ENCODE results near the gene SH3TC1.

DNA sequence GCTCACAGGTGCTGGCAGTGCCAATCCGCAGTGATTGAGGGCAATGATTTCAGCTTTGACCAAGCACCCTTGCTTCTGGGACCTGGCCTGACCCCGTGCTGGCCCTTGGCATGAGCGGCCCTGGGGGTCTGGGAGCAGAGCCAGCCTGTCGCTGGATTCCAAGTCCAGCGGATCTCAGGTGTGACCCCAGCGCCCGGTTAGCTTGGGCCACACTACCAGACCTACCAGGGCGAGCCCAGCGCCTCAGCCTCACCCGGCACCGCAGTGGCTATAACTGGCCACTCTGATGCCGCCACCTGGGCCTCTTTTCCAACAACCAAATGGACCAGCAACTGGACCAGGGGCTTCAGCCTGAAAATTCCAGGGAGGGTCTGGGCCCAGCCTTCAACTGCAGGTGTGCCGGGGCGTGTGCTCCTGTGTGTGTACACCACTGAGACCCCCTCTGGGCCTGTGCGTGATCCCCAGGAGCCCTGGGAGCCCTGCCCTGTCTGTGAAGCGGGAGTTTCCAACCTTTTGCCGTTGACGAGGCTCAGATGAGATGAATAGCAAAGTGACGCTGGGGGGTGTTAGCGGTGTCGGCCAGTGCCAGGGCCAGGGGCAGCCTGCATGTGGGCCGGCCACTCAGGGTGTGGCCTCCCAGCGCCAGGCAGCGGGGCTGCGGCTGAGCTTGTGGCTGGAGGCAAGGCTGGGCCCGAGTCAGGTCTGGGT lies 658 bp downstream of the SH3TC1 start:
- TF ChIP-seq, protein P1, sequence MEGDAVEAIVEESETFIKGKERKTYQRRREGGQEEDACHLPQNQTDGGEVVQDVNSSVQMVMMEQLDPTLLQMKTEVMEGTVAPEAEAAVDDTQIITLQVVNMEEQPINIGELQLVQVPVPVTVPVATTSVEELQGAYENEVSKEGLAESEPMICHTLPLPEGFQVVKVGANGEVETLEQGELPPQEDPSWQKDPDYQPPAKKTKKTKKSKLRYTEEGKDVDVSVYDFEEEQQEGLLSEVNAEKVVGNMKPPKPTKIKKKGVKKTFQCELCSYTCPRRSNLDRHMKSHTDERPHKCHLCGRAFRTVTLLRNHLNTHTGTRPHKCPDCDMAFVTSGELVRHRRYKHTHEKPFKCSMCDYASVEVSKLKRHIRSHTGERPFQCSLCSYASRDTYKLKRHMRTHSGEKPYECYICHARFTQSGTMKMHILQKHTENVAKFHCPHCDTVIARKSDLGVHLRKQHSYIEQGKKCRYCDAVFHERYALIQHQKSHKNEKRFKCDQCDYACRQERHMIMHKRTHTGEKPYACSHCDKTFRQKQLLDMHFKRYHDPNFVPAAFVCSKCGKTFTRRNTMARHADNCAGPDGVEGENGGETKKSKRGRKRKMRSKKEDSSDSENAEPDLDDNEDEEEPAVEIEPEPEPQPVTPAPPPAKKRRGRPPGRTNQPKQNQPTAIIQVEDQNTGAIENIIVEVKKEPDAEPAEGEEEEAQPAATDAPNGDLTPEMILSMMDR (IDR thresholded peaks at IDR 0.05; ENCODE audit: low read depth, low read length, missing input control): no peak
- no peak for TF ChIP-seq JUND (IDR thresholded peaks at IDR 0.05)
- peak in 1 of 2 donors; percentile 53 for TF ChIP-seq RXRA (IDR thresholded peaks at IDR 0.05)
- no peak for TF ChIP-seq TAF1 (conservative IDR thresholded peaks at IDR 0.05)
- no peak for TF ChIP-seq RAD21 (IDR thresholded peaks at IDR 0.05)
- no peak for TF ChIP-seq SP1 (IDR thresholded peaks at IDR 0.05)
- TF ChIP-seq, protein P2, sequence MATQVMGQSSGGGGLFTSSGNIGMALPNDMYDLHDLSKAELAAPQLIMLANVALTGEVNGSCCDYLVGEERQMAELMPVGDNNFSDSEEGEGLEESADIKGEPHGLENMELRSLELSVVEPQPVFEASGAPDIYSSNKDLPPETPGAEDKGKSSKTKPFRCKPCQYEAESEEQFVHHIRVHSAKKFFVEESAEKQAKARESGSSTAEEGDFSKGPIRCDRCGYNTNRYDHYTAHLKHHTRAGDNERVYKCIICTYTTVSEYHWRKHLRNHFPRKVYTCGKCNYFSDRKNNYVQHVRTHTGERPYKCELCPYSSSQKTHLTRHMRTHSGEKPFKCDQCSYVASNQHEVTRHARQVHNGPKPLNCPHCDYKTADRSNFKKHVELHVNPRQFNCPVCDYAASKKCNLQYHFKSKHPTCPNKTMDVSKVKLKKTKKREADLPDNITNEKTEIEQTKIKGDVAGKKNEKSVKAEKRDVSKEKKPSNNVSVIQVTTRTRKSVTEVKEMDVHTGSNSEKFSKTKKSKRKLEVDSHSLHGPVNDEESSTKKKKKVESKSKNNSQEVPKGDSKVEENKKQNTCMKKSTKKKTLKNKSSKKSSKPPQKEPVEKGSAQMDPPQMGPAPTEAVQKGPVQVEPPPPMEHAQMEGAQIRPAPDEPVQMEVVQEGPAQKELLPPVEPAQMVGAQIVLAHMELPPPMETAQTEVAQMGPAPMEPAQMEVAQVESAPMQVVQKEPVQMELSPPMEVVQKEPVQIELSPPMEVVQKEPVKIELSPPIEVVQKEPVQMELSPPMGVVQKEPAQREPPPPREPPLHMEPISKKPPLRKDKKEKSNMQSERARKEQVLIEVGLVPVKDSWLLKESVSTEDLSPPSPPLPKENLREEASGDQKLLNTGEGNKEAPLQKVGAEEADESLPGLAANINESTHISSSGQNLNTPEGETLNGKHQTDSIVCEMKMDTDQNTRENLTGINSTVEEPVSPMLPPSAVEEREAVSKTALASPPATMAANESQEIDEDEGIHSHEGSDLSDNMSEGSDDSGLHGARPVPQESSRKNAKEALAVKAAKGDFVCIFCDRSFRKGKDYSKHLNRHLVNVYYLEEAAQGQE (IDR thresholded peaks at IDR 0.05): no peak
- TF ChIP-seq, protein P3, sequence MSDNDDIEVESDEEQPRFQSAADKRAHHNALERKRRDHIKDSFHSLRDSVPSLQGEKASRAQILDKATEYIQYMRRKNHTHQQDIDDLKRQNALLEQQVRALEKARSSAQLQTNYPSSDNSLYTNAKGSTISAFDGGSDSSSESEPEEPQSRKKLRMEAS (IDR thresholded peaks at IDR 0.05): no peak
